ENCODE results near the gene OR1F1. TPM values are rescaled to one million over a fixed set of nuclear protein-coding genes. Genes with fewer than 3 reads are reported as not detected.

Gene OR1F1
- total RNA-seq, 1 experiment from 2014 or later, result not detected

DNA sequence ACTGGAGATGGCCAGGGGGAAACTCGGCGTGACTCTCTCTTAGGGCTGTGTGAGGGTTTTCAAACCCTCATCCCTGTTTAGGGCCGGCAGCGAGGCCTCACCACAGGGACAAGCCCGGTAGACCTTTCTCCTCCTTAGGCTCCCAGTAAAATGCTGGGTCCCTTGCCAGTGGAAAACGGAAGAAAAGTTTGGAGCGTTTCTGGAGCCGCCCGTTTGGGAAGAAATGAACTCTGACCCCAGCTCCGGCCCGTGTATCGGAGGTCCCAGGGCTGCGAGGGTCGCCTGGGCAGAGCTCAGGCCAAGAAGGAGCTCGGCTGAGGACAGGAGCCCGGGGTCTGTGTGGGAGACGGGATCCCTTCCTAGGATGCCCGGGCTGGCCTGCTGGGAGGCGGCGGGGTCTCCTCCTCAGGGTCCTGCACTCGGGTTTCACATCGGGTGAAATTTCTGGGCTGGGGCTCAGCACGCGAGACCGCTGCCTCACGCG is 29.9 kb upstream of the OR1F1 start:
- intact Hi-C loops (cut with micrococcal nuclease; ENCODE audit: unreplicated experiment), result loop anchor here (1.0 kb wide), 1 partner anchor 8 kb away; no protein-coding TSS in a partner anchor
- Histone ChIP-seq H3K9me3 (no peaks in the 10 kb centered on the region), H3K36me3 (ENCODE audit: control insufficient read depth, insufficient read depth, low read length) (no peaks in the 10 kb centered on the region), H3K4me3 (ENCODE audit: low read depth, low read length) (peak overlapping the region; percentile 49), H3K27me3 (replicated peaks; ENCODE audit: control insufficient read depth, insufficient read depth, low read length) (no peaks in the 10 kb centered on the region), H3K4me1 (no peaks in the 10 kb centered on the region)
- Mint-ChIP-seq H3K27me3 (ENCODE audit: insufficient read depth, unreplicated experiment) (no peaks in the 10 kb centered on the region), H3K4me1 (ENCODE audit: low read depth, unreplicated experiment) (no peaks in the 10 kb centered on the region), H3K4me3 (ENCODE audit: unreplicated experiment) (peak overlapping the region; percentile 93), H3K36me3 (ENCODE audit: insufficient read depth, unreplicated experiment) (peaks cover 33% of the 10 kb centered on the region), H3K27ac (ENCODE audit: unreplicated experiment) (peak overlapping the region; percentile 91), H3K9me3 (ENCODE audit: unreplicated experiment) (no peaks in the 10 kb centered on the region)
- POLR2A ChIA-PET, result interaction anchor here (0.6 to 1.4 kb wide), 6 partner anchors 23 to 1258 kb away, joined by 3 to 5 read pairs (median 3); partner anchors contain the start of genes NAA60, ZNF213 and ZNF597
- TF ChIP-seq CTCF (IDR thresholded peaks at IDR 0.05; ENCODE audit: insufficient read depth in 1 of 2, low read depth in 1 of 2, low read length in 1 of 2, severe bottlenecking in 1 of 2, unreplicated experiment in 1 of 2), result no peak
- CTCF ChIA-PET, result interaction anchor here (0.5 to 2.0 kb wide), 10 partner anchors 8 to 194 kb away, joined by 3 to 16 read pairs (median 4); no protein-coding TSS in a partner anchor
- DNase-seq, result peak in 1 of 2 experiments; percentile 46
- BruUV-seq (replicated peaks), result no TSS peak

- intact Hi-C loops (cut with micrococcal nuclease; ENCODE audit: unreplicated experiment), result loop anchor here (1.0 kb wide), 1 partner anchor 8 kb away; no protein-coding TSS in a partner anchor
- Histone ChIP-seq H3K4me3 (ENCODE audit: low read depth, low read length) (peak overlapping the region; percentile 49), H3K36me3 (ENCODE audit: control insufficient read depth, insufficient read depth, low read length) (no peaks in the 10 kb centered on the region), H3K27me3 (replicated peaks; ENCODE audit: control insufficient read depth, insufficient read depth, low read length) (no peaks in the 10 kb centered on the region), H3K9me3 (no peaks in the 10 kb centered on the region), H3K4me1 (no peaks in the 10 kb centered on the region)
- CTCF ChIA-PET, result interaction anchor here (0.5 to 2.0 kb wide), 12 partner anchors 9 to 376 kb away, joined by 3 to 16 read pairs (median 4); no protein-coding TSS in a partner anchor
- DNase-seq, result peak; percentile 92 to 96
- Mint-ChIP-seq H3K9me3 (ENCODE audit: unreplicated experiment) (no peaks in the 10 kb centered on the region), H3K4me1 (ENCODE audit: low read depth, unreplicated experiment) (no peaks in the 10 kb centered on the region), H3K4me3 (ENCODE audit: unreplicated experiment) (peak overlapping the region; percentile 93), H3K36me3 (ENCODE audit: insufficient read depth, unreplicated experiment) (peaks cover 35% of the 10 kb centered on the region), H3K27me3 (ENCODE audit: insufficient read depth, unreplicated experiment) (no peaks in the 10 kb centered on the region), H3K27ac (ENCODE audit: unreplicated experiment) (peak overlapping the region; percentile 91)
- TF ChIP-seq CTCF (IDR thresholded peaks at IDR 0.05; ENCODE audit: insufficient read depth in 1 of 2, low read depth in 1 of 2, low read length in 1 of 2, severe bottlenecking in 1 of 2, unreplicated experiment in 1 of 2), result no peak
- BruUV-seq (replicated peaks), result no TSS peak
- POLR2A ChIA-PET, result interaction anchor here (0.6 to 1.4 kb wide), 13 partner anchors 8 to 1257 kb away, joined by 3 to 5 read pairs (median 3); partner anchors contain the start of genes NAA60, ZNF213, ZNF597 and ZSCAN32
These were observed 29.3 kb upstream of the OR1F1 start for GRCh38 chr16:3158510-3159314.

Data from Caco-2 (cell line).